HepG2 (cell line): ENCODE measurements around the gene DLG2.

Source experiments
- CTCF ChIP-seq: sonication (generic); formaldehyde crosslinking; IDR thresholded peaks from 2 replicates; pipeline ENCODE4 v1.5.0; 2020; ENCODE audit warnings: mild to moderate bottlenecking, missing genetic modification reagents, moderate library complexity
- EED ChIP-seq: sonication (generic); formaldehyde crosslinking; IDR thresholded peaks from 2 replicates; pipeline ENCODE4 v1.5.0; 2020; ENCODE audit warnings: mild to moderate bottlenecking, missing genetic modification reagents
- POLR2AphosphoS5 ChIP-seq: IDR thresholded peaks from 2 replicates; pipeline ENCODE4 v1.6.1; 2012; ENCODE audit warnings: low read depth, low read length
- TCF7L2 ChIP-seq: IDR thresholded peaks from 2 replicates; pipeline ENCODE4 v1.6.1; 2011; ENCODE audit warnings: mild to moderate bottlenecking, low read depth, low read length, moderate library complexity
- ZBTB43 ChIP-seq: sonication (generic); formaldehyde crosslinking; conservative IDR thresholded peaks from 2 replicates; pipeline ENCODE4 v1.4.0; 2020; ENCODE audit warnings: missing genetic modification reagents
- ZBTB8A ChIP-seq: sonication (generic); formaldehyde crosslinking; IDR thresholded peaks from 2 replicates; pipeline ENCODE4 v1.4.0; 2020; ENCODE audit warnings: mild to moderate bottlenecking, low read depth, missing genetic modification reagents, borderline replicate concordance
- ZNF709 ChIP-seq: sonication (generic); formaldehyde crosslinking; IDR thresholded peaks from 2 replicates; pipeline ENCODE4 v1.5.0; 2020; ENCODE audit warnings: mild to moderate bottlenecking, missing genetic modification reagents
- TF ChIP-seq, protein P1 (sequence below): sonication (generic); formaldehyde crosslinking; IDR thresholded peaks from 2 replicates; pipeline ENCODE4 v1.5.0; 2020; ENCODE audit warnings: mild to moderate bottlenecking, missing genetic modification reagents, borderline replicate concordance

GRCh38 chr11:84870486-84870885 lies 756.7 kb downstream of the DLG2 start:
- TF ChIP-seq POLR2AphosphoS5 (no peak), ZBTB8A (CRISPR knock-in tag) (no peak), ZNF709 (CRISPR knock-in tag) (no peak), EED (CRISPR knock-in tag) (no peak), ZBTB43 (no peak), CTCF (CRISPR knock-in tag) (no peak), TCF7L2 (no peak)
- TF ChIP-seq, protein P1, sequence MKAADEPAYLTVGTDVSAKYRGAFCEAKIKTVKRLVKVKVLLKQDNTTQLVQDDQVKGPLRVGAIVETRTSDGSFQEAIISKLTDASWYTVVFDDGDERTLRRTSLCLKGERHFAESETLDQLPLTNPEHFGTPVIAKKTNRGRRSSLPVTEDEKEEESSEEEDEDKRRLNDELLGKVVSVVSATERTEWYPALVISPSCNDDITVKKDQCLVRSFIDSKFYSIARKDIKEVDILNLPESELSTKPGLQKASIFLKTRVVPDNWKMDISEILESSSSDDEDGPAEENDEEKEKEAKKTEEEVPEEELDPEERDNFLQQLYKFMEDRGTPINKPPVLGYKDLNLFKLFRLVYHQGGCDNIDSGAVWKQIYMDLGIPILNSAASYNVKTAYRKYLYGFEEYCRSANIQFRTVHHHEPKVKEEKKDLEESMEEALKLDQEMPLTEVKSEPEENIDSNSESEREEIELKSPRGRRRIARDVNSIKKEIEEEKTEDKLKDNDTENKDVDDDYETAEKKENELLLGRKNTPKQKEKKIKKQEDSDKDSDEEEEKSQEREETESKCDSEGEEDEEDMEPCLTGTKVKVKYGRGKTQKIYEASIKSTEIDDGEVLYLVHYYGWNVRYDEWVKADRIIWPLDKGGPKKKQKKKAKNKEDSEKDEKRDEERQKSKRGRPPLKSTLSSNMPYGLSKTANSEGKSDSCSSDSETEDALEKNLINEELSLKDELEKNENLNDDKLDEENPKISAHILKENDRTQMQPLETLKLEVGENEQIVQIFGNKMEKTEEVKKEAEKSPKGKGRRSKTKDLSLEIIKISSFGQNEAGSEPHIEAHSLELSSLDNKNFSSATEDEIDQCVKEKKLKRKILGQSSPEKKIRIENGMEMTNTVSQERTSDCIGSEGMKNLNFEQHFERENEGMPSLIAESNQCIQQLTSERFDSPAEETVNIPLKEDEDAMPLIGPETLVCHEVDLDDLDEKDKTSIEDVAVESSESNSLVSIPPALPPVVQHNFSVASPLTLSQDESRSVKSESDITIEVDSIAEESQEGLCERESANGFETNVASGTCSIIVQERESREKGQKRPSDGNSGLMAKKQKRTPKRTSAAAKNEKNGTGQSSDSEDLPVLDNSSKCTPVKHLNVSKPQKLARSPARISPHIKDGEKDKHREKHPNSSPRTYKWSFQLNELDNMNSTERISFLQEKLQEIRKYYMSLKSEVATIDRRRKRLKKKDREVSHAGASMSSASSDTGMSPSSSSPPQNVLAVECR (CRISPR knock-in tag), result no peak
